Vagina (tissue), 2 donors: ENCODE measurements around the gene GFOD1.
"Not testable (repeated sequence)": the region's sequence is repeated elsewhere in the genome, so short reads cannot be mapped to it uniquely, and the experiment has no call there.

Experiments used
- POLR2A ChIP-seq, 2 donors: fragments of 450-650 bp; IDR thresholded peaks; one replicate each; pipeline ENCODE4 v1.6.1; 2017; ENCODE audit warnings: antibody characterized with exemption in 2 of 2, mild to moderate bottlenecking in 2 of 2, moderate library complexity in 2 of 2
- TF ChIP-seq, protein P1 (sequence below), 3 experiments: fragments of 450-650 bp in 2 of 3; fragments of 200-600 bp in 1 of 3; sonication (generic) in 1 of 3; IDR thresholded peaks; one replicate each; pipeline ENCODE4 v1.5.1; 2017 to 2019; ENCODE audit warnings: antibody characterized with exemption in 3 of 3, mild to moderate bottlenecking in 2 of 3, moderate library complexity in 2 of 3

DNA sequence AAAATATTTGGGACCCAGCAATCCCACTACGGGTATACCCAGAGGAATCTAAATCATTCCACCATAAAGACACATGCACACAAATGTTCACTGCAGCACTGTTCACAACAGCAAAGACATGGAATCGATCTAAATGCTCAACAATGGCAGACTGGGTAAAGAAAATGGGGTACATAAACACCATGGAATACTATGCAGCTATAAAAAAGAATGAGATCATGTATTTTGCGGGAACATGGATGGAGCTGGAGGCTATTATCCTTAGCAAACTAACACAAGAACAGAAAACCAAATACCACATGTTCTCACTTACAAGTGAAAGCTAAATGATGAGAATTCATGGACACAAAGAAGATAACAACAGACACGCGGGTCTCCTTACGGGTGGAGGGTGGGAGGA lies 43.4 kb downstream of the GFOD1 start:
- TF ChIP-seq, protein P1, sequence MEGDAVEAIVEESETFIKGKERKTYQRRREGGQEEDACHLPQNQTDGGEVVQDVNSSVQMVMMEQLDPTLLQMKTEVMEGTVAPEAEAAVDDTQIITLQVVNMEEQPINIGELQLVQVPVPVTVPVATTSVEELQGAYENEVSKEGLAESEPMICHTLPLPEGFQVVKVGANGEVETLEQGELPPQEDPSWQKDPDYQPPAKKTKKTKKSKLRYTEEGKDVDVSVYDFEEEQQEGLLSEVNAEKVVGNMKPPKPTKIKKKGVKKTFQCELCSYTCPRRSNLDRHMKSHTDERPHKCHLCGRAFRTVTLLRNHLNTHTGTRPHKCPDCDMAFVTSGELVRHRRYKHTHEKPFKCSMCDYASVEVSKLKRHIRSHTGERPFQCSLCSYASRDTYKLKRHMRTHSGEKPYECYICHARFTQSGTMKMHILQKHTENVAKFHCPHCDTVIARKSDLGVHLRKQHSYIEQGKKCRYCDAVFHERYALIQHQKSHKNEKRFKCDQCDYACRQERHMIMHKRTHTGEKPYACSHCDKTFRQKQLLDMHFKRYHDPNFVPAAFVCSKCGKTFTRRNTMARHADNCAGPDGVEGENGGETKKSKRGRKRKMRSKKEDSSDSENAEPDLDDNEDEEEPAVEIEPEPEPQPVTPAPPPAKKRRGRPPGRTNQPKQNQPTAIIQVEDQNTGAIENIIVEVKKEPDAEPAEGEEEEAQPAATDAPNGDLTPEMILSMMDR (IDR thresholded peaks at IDR 0.05) = not testable (repeated sequence)
- not testable (repeated sequence) for TF ChIP-seq POLR2A (IDR thresholded peaks at IDR 0.05)
